ENCODE results near the gene NUP50.

NUP50 gene

GRCh38 chr22:45223304-45224117 lies 59.8 kb downstream of the NUP50 start (continued):
- TF ChIP-seq ESRRG (CRISPR knock-in tag; IDR thresholded peaks at IDR 0.05): no peak
- TF ChIP-seq ZNF565 (CRISPR knock-in tag; conservative IDR thresholded peaks at IDR 0.05; ENCODE audit: low read depth): no peak
- no peak for TF ChIP-seq RARB (CRISPR knock-in tag; IDR thresholded peaks at IDR 0.05)
- TF ChIP-seq BACH2 (CRISPR knock-in tag; IDR thresholded peaks at IDR 0.05; ENCODE audit: borderline replicate concordance): no peak
- no peak for TF ChIP-seq ARNTL (CRISPR knock-in tag; IDR thresholded peaks at IDR 0.05; ENCODE audit: borderline replicate concordance, low read depth)
- no peak for TF ChIP-seq SNAI2 (CRISPR knock-in tag; IDR thresholded peaks at IDR 0.05)
- TF ChIP-seq ZNF8 (CRISPR knock-in tag; IDR thresholded peaks at IDR 0.05): no peak
- no peak for TF ChIP-seq OSR1 (CRISPR knock-in tag; IDR thresholded peaks at IDR 0.05)
- TF ChIP-seq ZFP3 (CRISPR knock-in tag; IDR thresholded peaks at IDR 0.05): no peak
- TF ChIP-seq POU6F1 (CRISPR knock-in tag; IDR thresholded peaks at IDR 0.05; ENCODE audit: borderline replicate concordance, low read depth): no peak
- TF ChIP-seq ZFP30 (CRISPR knock-in tag; IDR thresholded peaks at IDR 0.05): no peak

GRCh38 chr22:45224331-45224730 lies 60.6 kb downstream of the NUP50 start:
- no peak for TF ChIP-seq ZNF565 (CRISPR knock-in tag; conservative IDR thresholded peaks at IDR 0.05; ENCODE audit: low read depth)
- no peak for TF ChIP-seq ZFP30 (CRISPR knock-in tag; IDR thresholded peaks at IDR 0.05)
- TF ChIP-seq CSDC2 (CRISPR knock-in tag; IDR thresholded peaks at IDR 0.05): no peak
- no peak for TF ChIP-seq PATZ1 (CRISPR knock-in tag; IDR thresholded peaks at IDR 0.05; ENCODE audit: borderline replicate concordance)
- TF ChIP-seq ARNTL (CRISPR knock-in tag; IDR thresholded peaks at IDR 0.05; ENCODE audit: borderline replicate concordance, low read depth): no peak
- TF ChIP-seq TOX (CRISPR knock-in tag; IDR thresholded peaks at IDR 0.05; ENCODE audit: borderline replicate concordance): no peak
- TF ChIP-seq ZFP3 (CRISPR knock-in tag; IDR thresholded peaks at IDR 0.05): no peak
- no peak for TF ChIP-seq PPARA (CRISPR knock-in tag; IDR thresholded peaks at IDR 0.05; ENCODE audit: borderline replicate concordance)
- ATAC-seq: no peak

- no peak; the same call in 2 of the 3 replicates for ATAC-seq
- no peak for TF ChIP-seq POU6F1 (CRISPR knock-in tag; IDR thresholded peaks at IDR 0.05; ENCODE audit: borderline replicate concordance, low read depth)
- no peak for TF ChIP-seq ZNF8 (CRISPR knock-in tag; IDR thresholded peaks at IDR 0.05)
- no peak for TF ChIP-seq ESRRG (CRISPR knock-in tag; IDR thresholded peaks at IDR 0.05)
- no peak for TF ChIP-seq CREB5 (CRISPR knock-in tag; IDR thresholded peaks at IDR 0.05; ENCODE audit: low read depth)
- TF ChIP-seq ZC3H10 (CRISPR knock-in tag; IDR thresholded peaks at IDR 0.05): no peak
- TF ChIP-seq BACH2 (CRISPR knock-in tag; IDR thresholded peaks at IDR 0.05; ENCODE audit: borderline replicate concordance): no peak
- no peak for TF ChIP-seq RARB (CRISPR knock-in tag; IDR thresholded peaks at IDR 0.05)
- TF ChIP-seq ZNF565 (CRISPR knock-in tag; conservative IDR thresholded peaks at IDR 0.05; ENCODE audit: low read depth): no peak
- no peak for TF ChIP-seq TCF4 (CRISPR knock-in tag; IDR thresholded peaks at IDR 0.05; ENCODE audit: borderline replicate concordance)
- TF ChIP-seq CSRNP3 (CRISPR knock-in tag; IDR thresholded peaks at IDR 0.05): no peak
- no peak for TF ChIP-seq ISL1 (CRISPR knock-in tag; IDR thresholded peaks at IDR 0.05)
Measured at GRCh38 chr22:45224988-45225731, 61.4 kb downstream of the NUP50 start.
